Measurements from ENCODE around the gene TNFRSF1A. TPM values are rescaled to one million over a fixed set of nuclear protein-coding genes. Genes with fewer than 3 reads are reported as not detected.

Gene TNFRSF1A
- total and polyA plus RNA-seq, 4 experiments from 2014 or later: 14.5 to 86.7 (median 58.6) TPM

DNA sequence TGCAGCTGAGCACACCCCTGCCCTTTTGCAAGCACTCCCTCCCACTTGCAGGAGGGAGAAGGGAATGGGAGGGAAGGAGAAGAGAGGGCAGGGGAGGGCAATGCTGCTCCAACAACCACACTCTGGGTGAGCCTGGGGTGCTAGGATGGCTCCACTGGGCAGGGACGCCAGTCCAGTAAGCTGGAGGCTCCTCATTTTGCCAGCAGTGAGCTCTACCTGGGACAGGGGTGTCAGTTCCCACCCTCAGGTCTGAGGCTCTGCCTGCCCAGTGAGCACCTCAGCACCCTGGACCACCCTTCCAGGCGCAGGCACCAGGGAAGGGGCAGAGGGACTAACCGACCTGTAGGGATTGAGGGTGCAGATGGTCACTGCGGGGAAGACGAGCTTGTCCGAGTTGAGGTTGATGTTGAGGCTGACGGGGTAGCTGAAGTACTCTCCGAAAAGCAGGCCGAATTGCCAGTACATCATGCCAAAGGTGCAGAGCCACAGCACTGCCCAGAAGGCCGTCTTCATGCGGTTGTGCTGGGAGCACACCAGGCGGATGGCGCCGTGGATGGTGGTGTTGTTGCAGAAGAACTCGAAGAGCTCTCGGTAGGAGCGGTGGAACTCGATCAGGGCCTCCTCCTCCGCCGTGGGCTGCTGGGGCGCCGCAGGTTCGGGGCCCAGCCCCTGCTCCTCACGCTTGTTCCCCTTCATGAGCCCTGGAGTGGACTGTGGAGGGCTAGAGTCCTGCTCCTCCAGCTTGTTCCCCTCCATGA lies 32.3 kb upstream of the TNFRSF1A start:
- Mint-ChIP-seq H3K27ac (peak overlapping the region in 1 of 7 donors; percentile 67), H3K9me3 (no peaks in the 10 kb centered on the region)
- no peak overlapping the region for H3K27ac ChIP-seq (ENCODE audit: low read depth, low read length)

DNA sequence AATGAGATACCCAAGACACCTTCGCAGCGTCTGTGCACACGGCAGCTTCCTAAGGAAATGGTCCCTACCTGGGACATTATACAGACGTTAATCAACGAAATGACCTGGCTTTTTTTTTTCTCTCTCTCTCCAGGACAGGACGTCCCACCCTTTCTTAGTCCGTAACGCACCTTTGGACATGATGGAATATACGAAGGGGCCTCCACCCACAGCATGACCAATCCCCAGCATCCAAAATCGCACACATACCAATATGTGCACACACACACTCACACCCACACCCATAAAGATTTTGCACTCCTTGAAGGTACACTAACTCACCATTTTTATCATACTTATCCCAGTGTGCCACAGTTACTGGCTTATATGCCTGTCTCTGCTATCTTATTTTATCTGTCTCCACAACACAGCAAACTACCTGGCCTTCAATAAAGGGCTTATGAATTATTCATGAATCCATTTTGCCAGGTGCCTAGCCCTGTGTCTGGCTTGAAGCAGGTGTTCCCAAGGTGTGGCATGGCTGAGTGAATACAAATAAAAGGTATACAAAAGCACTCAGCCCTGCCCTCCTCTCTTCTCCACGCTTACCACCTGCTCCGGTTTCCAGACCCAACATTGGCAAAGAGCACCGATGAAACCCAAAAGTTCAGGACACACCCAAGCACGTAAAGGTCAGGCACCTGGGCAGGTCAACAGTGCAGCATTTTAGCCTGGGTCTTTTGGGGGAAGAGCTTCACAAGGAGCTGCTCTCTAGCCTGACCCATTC lies 31.3 kb upstream of the TNFRSF1A start:
- Mint-ChIP-seq H3K9me3 (no peaks in the 10 kb centered on the region), H3K27ac (peak overlapping the region in 3 of 7 donors; percentile 77 to 86 (median 85)), H3K27me3 (no peaks in the 10 kb centered on the region), H3K36me3 (no peaks in the 10 kb centered on the region), H3K4me3 (peak overlapping the region in 1 of 8 donors; percentile 45), H3K4me1 (peaks cover 8 to 47% (median 28%) of the 10 kb centered on the region in 4 donors)
- ChIA-PET CTCF (ENCODE audit: partially characterized antibody) (interaction anchor here (3.0 to 11.1 kb wide), 3 partner anchors 38 to 46 kb away, joined by 10 to 268 read pairs (median 10); no protein-coding TSS in a partner anchor), POLR2A (ENCODE audit: partially characterized antibody) (interaction anchor here (0.6 to 2.2 kb wide), 4 partner anchors 10 to 97 kb away, joined by 3 to 8 read pairs (median 4); partner anchors contain the start of gene VAMP1)
- peaks cover 30% of the 10 kb centered on the region for H3K4me1 ChIP-seq (ENCODE audit: insufficient read depth, low read length)
- no peak overlapping the region for H3K4me3 ChIP-seq (ENCODE audit: low read length in 2 of 2)
- DNase-seq: no peak
- no peak overlapping the region for H3K27ac ChIP-seq (ENCODE audit: low read depth, low read length)
- H3K36me3 ChIP-seq (ENCODE audit: insufficient read depth, low read length): no peaks in the 10 kb centered on the region
- H3K27me3 ChIP-seq (ENCODE audit: insufficient read depth, low read length): no peaks in the 10 kb centered on the region
- intact Hi-C loops (cut with micrococcal nuclease): no loop called here
- no peaks in the 10 kb centered on the region for H3K9me3 ChIP-seq (ENCODE audit: control insufficient read depth in 1 of 2, low read length in 2 of 2)

More for the DNA sequence above, 32.3 kb upstream of the TNFRSF1A start:
- peaks cover 8 to 40% (median 28%) of the 10 kb centered on the region in 4 donors for H3K4me1 Mint-ChIP-seq
- intact Hi-C loops (cut with micrococcal nuclease): no loop called here
- DNase-seq: no peak
- POLR2A ChIA-PET (ENCODE audit: partially characterized antibody): interaction anchor here (0.8 to 2.2 kb wide), 4 partner anchors 11 to 96 kb away, joined by 3 to 8 read pairs (median 4); partner anchors contain the start of gene VAMP1
- Histone ChIP-seq H3K4me3 (ENCODE audit: low read length in 2 of 2) (no peak overlapping the region), H3K36me3 (ENCODE audit: insufficient read depth, low read length) (no peaks in the 10 kb centered on the region), H3K4me1 (ENCODE audit: insufficient read depth, low read length) (peaks cover 29% of the 10 kb centered on the region), H3K9me3 (ENCODE audit: control insufficient read depth in 1 of 2, low read length in 2 of 2) (no peaks in the 10 kb centered on the region), H3K27me3 (ENCODE audit: insufficient read depth, low read length) (no peaks in the 10 kb centered on the region)
- no peaks in the 10 kb centered on the region for H3K27me3 Mint-ChIP-seq
- H3K36me3 Mint-ChIP-seq: no peaks in the 10 kb centered on the region
- CTCF ChIA-PET (ENCODE audit: partially characterized antibody): interaction anchor here (0.5 to 3.0 kb wide), 4 partner anchors 12 to 39 kb away, joined by 3 to 10 read pairs (median 4); no protein-coding TSS in a partner anchor
- no peak overlapping the region for H3K4me3 Mint-ChIP-seq

- peak overlapping the region in 3 of 7 donors; percentile 9 to 85 (median 77) for H3K27ac Mint-ChIP-seq
- no peaks in the 10 kb centered on the region for H3K36me3 Mint-ChIP-seq
- Histone ChIP-seq H3K27ac (ENCODE audit: low read depth, low read length) (no peak overlapping the region), H3K27me3 (ENCODE audit: insufficient read depth, low read length) (no peaks in the 10 kb centered on the region), H3K36me3 (ENCODE audit: insufficient read depth, low read length) (no peaks in the 10 kb centered on the region), H3K9me3 (ENCODE audit: control insufficient read depth in 1 of 2, low read length in 2 of 2) (no peaks in the 10 kb centered on the region), H3K4me3 (ENCODE audit: low read length in 2 of 2) (no peak overlapping the region), H3K4me1 (ENCODE audit: insufficient read depth, low read length) (peaks cover 35% of the 10 kb centered on the region)
- no peak overlapping the region for H3K4me3 Mint-ChIP-seq
- CTCF ChIA-PET (ENCODE audit: partially characterized antibody): interaction anchor here (1.3 to 11.1 kb wide), 3 partner anchors 39 to 49 kb away, joined by 3 to 268 read pairs (median 10); no protein-coding TSS in a partner anchor
- no peaks in the 10 kb centered on the region for H3K27me3 Mint-ChIP-seq
- H3K4me1 Mint-ChIP-seq: peaks cover 11 to 52% (median 30%) of the 10 kb centered on the region in 4 donors
- peak in 1 of 5 donors; percentile 10 for DNase-seq
- POLR2A ChIA-PET (ENCODE audit: partially characterized antibody): interaction anchor here (0.6 to 1.0 kb wide), 2 partner anchors 33 to 37 kb away, joined by 3 read pairs; no protein-coding TSS in a partner anchor
- intact Hi-C loops (cut with micrococcal nuclease): no loop called here
- no peaks in the 10 kb centered on the region for H3K9me3 Mint-ChIP-seq
Observed at GRCh38 chr12:6372403-6373003, 30.6 kb upstream of the TNFRSF1A start.

DNA sequence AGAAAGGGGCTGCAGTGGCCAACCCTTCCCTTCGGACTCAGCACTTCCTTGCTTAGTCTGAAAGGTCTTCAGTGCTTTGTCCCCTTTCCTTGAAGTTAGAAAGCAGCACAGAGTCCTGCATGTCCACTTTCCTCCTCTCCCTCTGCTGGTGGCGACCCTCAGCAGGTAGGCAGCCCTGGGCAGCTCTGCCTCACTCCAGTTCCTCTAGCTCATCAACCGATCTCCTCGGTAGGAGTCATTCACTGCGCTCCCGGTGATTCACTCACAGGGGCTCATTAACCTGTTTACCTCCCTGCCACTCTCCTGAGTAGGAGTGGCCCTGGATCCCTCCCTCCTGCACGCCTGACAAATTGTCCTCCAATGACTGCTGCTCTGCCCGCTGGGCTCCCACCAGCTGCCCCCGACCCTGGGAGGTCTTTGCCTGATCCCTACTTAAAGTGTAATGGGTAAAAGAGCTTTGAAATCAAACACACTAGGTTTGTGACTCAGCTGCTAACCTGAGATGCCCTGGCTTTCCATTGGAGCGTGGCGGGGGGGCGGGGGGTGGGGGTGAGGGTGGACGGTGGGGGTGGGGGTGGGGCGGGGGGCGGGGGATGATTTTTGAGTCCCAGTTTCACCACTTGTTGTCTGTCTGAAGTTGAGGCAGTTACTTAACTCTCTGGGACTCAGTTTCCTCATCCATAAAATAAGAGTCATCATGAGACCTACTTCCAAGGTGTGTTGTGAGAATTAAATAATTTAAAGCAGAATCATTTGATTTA lies 29.3 kb upstream of the TNFRSF1A start:
- Histone ChIP-seq H3K4me1 (ENCODE audit: insufficient read depth, low read length) (peaks cover 26% of the 10 kb centered on the region), H3K4me3 (ENCODE audit: low read length in 2 of 2) (no peak overlapping the region), H3K27me3 (ENCODE audit: insufficient read depth, low read length) (no peaks in the 10 kb centered on the region), H3K27ac (ENCODE audit: low read depth, low read length) (no peak overlapping the region), H3K9me3 (ENCODE audit: control insufficient read depth in 1 of 2, low read length in 2 of 2) (no peaks in the 10 kb centered on the region), H3K36me3 (ENCODE audit: insufficient read depth, low read length) (no peaks in the 10 kb centered on the region)
- POLR2A ChIA-PET (ENCODE audit: partially characterized antibody): interaction anchor here (0.7 to 1.7 kb wide), 3 partner anchors 8 to 31 kb away, joined by 3 to 4 read pairs (median 4); no protein-coding TSS in a partner anchor
- Mint-ChIP-seq H3K27me3 (no peaks in the 10 kb centered on the region), H3K9me3 (no peaks in the 10 kb centered on the region), H3K27ac (peak overlapping the region in 2 of 7 donors; percentile 27 to 50), H3K4me3 (no peak overlapping the region), H3K36me3 (no peaks in the 10 kb centered on the region), H3K4me1 (peaks cover 6 to 46% (median 21%) of the 10 kb centered on the region in 4 donors)
- intact Hi-C loops (cut with micrococcal nuclease): no loop called here
- no peak for DNase-seq
- CTCF ChIA-PET (ENCODE audit: partially characterized antibody): interaction anchor here (0.6 to 11.1 kb wide), 6 partner anchors 38 to 166 kb away, joined by 3 to 268 read pairs (median 3); no protein-coding TSS in a partner anchor

DNA sequence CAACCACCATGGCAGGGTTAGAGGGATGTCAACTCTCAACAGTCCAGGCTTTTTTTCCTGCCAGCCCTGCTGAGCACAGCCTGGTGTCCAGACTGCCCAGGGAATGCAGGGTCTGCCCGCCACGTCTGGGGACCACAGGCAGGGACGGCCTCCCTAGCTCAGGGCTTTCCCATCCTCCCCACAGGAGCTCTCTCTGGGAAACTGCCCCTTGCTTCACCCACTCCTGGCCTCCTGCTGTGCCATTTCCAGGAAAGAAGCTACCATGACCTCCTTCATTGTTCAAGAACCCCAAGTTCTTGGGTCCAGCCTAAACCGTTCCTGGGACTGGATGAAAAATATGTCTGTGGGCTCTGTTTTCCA lies 28.7 kb upstream of the TNFRSF1A start:
- Histone ChIP-seq H3K27me3 (ENCODE audit: insufficient read depth, low read length) (no peaks in the 10 kb centered on the region), H3K4me1 (ENCODE audit: insufficient read depth, low read length) (peaks cover 21% of the 10 kb centered on the region), H3K36me3 (ENCODE audit: insufficient read depth, low read length) (no peaks in the 10 kb centered on the region), H3K4me3 (ENCODE audit: low read length in 2 of 2) (no peak overlapping the region), H3K9me3 (ENCODE audit: control insufficient read depth in 1 of 2, low read length in 2 of 2) (no peaks in the 10 kb centered on the region), H3K27ac (ENCODE audit: low read depth, low read length) (no peak overlapping the region)
- DNase-seq: no peak
- Mint-ChIP-seq H3K4me3 (no peak overlapping the region), H3K9me3 (no peaks in the 10 kb centered on the region), H3K4me1 (peaks cover 6 to 41% (median 18%) of the 10 kb centered on the region in 4 donors), H3K27me3 (no peaks in the 10 kb centered on the region), H3K36me3 (no peaks in the 10 kb centered on the region), H3K27ac (peak overlapping the region in 1 of 7 donors; percentile 50)
- intact Hi-C loops (cut with micrococcal nuclease): no loop called here
- ChIA-PET CTCF (ENCODE audit: partially characterized antibody) (interaction anchor here (0.6 to 11.1 kb wide), 6 partner anchors 26 to 167 kb away, joined by 3 to 268 read pairs (median 4); no protein-coding TSS in a partner anchor), POLR2A (ENCODE audit: partially characterized antibody) (interaction anchor here (1.4 to 1.7 kb wide), 3 partner anchors 24 to 34 kb away, joined by 3 to 4 read pairs (median 4); no protein-coding TSS in a partner anchor)

DNA sequence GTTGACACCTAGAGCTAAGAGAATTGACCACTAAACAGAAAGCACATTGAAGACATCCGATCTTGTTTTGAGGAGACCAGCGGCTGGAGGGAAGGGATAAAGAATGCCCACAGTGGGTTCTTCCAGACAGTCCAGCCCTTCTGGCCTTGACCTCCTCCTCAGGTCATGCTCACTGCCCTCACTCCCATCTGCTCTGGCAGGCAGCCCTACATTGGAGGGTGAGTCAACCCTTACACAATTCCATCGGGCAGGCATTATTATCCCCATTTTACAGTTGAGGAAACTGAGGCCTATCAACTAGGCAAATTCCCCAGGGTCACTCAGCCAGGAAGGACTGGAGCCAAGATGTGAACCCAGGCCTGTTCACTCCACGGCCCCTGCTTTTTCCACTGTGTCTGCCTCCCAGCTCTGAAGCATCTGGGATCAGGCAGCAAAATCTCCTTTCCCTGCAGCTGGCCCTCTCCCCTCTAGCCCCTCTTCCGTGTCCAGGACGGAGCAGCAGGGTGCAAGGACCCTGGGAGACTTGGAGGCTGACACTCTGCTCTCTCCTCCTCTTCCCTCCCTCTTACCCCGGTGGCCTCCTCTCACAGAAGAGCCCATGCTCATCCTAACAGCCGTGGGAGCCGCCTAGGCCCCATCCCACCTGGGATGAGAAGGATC lies 28.2 kb upstream of the TNFRSF1A start:
- Mint-ChIP-seq H3K4me3 (no peak overlapping the region), H3K27ac (no peak overlapping the region), H3K9me3 (no peaks in the 10 kb centered on the region), H3K4me1 (peaks cover 6 to 39% (median 17%) of the 10 kb centered on the region in 4 donors), H3K36me3 (no peaks in the 10 kb centered on the region), H3K27me3 (no peaks in the 10 kb centered on the region)
- Histone ChIP-seq H3K27me3 (ENCODE audit: insufficient read depth, low read length) (no peaks in the 10 kb centered on the region), H3K36me3 (ENCODE audit: insufficient read depth, low read length) (no peaks in the 10 kb centered on the region), H3K9me3 (ENCODE audit: control insufficient read depth in 1 of 2, low read length in 2 of 2) (no peaks in the 10 kb centered on the region), H3K4me1 (ENCODE audit: insufficient read depth, low read length) (peaks cover 21% of the 10 kb centered on the region), H3K27ac (ENCODE audit: low read depth, low read length) (no peak overlapping the region), H3K4me3 (ENCODE audit: low read length in 2 of 2) (no peak overlapping the region)
- ChIA-PET CTCF (ENCODE audit: partially characterized antibody) (interaction anchor here (1.0 to 11.1 kb wide), 5 partner anchors 26 to 47 kb away, joined by 3 to 268 read pairs (median 4); no protein-coding TSS in a partner anchor), POLR2A (ENCODE audit: partially characterized antibody) (interaction anchor here (1.4 to 1.7 kb wide), 3 partner anchors 24 to 34 kb away, joined by 3 to 4 read pairs (median 4); no protein-coding TSS in a partner anchor)
- intact Hi-C loops (cut with micrococcal nuclease): no loop called here
- DNase-seq: no peak
